DOHH2 (cell line): ENCODE data around the gene NNT.
A peak's percentile ranks its signal among the peaks of the same experiment; 100 is the strongest.

Source experiments
- CTCF ChIP-seq: fragments of 200-600 bp; sonication (generic); IDR thresholded peaks from one replicate; pipeline ENCODE4 v1.5.1; 2014; ENCODE audit warnings: antibody characterized with exemption, mild to moderate bottlenecking, low read depth, low read length; ENCODE audit not compliant: poor library complexity, severe bottlenecking
- EZH2phosphoT487 ChIP-seq: fragments of 200-600 bp; sonication (generic); IDR thresholded peaks from 2 replicates; pipeline ENCODE4 v1.6.1; 2017; ENCODE audit warnings: borderline replicate concordance, mild to moderate bottlenecking, antibody characterized with exemption, low read length, moderate library complexity, mixed read lengths

GRCh38 chr5:43631182-43631910 lies 28.4 kb downstream of the NNT start:
- TF ChIP-seq CTCF (peak; percentile 73), EZH2phosphoT487 (no peak)
